Measurements from ENCODE around the gene CREG1.

DNA sequence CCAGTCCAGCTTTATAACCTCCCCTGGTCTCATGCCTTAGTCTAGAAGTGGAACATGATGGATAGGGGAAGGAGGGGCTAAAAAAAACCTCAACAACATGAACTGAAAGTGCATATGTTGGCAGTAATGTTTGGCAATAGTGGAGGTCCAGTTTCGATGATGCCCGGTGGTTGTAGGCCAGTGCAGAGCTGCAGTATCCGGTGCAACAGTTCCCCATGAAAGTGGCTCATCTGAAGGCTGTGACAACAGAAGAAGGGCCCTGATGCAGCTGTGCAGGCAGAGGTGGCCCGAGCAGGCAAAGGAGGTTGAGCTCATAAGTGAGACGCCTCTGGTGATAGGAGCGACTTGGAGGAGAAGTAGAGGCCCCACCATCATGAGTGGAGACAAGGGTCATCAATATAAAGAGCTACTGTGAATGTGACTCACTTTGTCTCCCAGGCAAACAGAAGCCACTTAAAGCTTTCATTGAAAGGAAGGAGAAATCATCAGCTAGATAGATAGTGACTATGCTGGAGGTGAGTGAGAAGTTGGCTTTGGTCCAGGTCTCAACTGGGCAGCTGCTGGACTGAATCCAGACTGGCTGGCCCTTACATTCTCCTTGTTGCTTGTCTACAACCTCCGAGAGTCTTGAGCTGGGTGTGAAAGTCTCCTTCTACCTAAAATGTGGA, 10.2 kb upstream of the CREG1 start:
- TF ChIP-seq, protein P1, sequence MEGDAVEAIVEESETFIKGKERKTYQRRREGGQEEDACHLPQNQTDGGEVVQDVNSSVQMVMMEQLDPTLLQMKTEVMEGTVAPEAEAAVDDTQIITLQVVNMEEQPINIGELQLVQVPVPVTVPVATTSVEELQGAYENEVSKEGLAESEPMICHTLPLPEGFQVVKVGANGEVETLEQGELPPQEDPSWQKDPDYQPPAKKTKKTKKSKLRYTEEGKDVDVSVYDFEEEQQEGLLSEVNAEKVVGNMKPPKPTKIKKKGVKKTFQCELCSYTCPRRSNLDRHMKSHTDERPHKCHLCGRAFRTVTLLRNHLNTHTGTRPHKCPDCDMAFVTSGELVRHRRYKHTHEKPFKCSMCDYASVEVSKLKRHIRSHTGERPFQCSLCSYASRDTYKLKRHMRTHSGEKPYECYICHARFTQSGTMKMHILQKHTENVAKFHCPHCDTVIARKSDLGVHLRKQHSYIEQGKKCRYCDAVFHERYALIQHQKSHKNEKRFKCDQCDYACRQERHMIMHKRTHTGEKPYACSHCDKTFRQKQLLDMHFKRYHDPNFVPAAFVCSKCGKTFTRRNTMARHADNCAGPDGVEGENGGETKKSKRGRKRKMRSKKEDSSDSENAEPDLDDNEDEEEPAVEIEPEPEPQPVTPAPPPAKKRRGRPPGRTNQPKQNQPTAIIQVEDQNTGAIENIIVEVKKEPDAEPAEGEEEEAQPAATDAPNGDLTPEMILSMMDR (IDR thresholded peaks at IDR 0.05; ENCODE audit: insufficient read depth, low read depth, low read length), result no peak
- no peak for TF ChIP-seq EZH2 (IDR thresholded peaks at IDR 0.05; ENCODE audit: insufficient read depth, low read length)
